HG02943 (cell line): Measurements from ENCODE around the gene MRFAP1.
"Not testable (repeated sequence)": the region's sequence is repeated elsewhere in the genome, so short reads cannot be mapped to it uniquely, and the experiment has no call there.

Experiments used
- ATAC-seq: cut with Tn5 transposase; IDR thresholded peaks from one replicate; pipeline ENCODE4 v1.9.1; 2021; ENCODE audit warnings: mild to moderate bottlenecking, low read depth, moderate library complexity; ENCODE audit not compliant: unreplicated experiment

The MRFAP1 gene

DNA sequence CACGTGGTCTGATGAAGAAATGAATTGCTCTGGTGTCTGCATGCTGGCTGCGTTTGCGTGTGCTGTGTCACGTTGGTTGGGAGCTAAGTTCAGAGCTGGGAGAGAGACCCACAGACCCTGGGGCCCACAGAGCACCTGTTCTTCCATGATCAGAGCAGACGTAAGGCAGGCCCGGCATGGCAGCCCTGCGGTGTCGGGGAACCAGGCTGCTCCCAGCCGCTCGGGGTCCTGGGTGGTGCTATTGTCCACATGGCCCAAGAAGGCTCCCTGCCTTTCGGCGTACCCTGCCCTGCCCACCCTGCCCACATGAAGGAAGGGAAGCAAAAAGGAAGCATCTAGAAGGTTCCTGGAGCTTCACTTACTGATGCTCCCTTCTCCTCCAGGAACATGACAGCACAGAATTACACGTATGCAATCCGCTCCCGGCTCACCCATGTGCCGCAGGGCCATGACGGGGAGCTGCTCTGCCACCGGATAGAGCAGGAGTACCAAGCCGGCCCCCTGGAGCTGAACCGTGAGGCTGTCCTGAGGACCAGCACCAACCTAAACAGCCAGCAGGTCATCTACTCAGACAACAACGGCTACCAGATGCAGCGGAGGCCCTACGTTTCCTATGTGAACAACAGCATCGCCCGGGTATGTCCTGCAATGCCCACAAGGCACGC is 30.9 kb upstream of the MRFAP1 start:
- no peak for ATAC-seq

- ATAC-seq = no peak
Observed at GRCh38 chr4:6610856-6611430, 29.5 kb upstream of the MRFAP1 start.

DNA sequence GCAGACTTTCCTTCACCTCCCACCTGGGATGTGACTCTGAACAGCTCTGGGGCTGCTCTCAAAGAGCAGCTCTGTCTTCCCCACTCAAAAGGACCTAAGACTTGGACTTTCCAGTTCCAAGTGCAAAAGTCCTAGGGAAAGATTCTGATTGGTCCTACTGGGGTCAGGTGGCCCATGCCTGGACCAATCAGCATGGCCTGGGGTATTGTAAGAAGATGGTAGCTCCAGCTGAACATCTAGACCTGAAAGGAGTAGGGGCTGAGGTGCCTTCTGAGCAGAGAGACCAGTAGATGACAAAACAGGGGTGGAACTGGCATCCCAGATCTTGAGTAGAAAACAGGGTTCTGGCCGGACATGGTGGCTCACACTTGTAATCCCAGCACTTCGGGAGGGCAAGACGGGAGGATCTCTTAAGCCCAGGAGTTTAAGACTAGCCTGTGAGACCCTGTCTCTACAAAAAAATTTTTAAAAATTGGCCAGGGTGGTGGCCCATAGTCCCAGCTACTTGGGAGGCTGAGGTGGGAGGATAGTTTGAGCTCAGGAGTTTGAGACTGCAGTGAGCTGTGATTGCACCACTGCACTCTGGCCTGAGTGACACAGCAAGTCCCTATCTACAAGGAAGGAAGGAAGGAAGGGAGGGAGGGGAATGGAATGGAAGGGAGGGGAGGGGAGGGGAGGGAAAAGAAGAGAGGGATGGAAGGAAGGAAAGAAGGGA is 27.4 kb upstream of the MRFAP1 start:
- ATAC-seq = no peak

DNA sequence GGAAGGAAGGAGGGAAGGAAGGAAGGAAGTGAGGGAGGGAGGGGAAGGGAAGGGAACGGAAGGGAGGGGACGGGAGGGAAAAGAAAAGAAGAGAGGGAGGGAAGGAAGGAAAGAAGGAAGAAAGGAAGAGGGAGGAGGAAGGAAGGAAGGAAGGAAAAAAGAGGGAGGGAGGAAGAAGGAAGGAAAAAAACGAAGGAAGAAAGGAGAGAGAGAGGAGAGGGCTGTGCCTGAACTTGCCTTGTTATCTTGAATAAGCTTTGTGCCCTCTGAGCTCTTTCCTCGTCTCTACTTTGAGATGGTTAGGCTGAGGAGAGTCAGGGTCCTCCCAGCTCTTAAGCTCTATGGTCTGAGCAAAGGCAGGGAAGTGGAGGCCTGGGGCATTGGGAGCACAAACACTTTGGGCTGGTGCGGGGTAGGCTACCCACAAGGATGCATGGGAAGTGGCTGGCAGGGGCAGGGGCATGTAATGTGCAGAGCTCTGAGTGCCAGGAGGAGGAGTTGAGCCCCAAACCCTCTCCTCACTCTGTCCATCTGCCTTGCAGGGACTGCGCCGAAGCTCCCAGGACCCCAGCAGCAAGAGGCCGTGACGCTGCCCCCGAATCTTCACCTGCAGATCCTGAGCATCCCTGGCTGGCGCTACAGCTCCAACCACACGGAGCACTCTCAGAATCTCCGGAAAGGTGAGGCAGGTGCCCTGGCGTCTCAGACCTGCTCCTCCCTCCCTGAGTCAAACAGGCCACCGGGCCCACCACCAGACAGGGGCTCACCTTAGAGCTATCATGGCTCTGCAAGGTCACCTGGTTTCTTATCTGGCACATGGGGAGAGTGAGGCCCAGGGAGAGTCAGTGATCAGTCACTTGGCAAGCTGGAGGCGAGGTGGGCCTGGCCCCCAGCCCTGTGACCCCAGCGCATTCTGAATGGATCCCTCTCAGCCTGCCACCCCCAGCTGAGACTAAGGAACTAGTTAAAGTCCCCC is 26.5 kb upstream of the MRFAP1 start:
- no peak for ATAC-seq

DNA sequence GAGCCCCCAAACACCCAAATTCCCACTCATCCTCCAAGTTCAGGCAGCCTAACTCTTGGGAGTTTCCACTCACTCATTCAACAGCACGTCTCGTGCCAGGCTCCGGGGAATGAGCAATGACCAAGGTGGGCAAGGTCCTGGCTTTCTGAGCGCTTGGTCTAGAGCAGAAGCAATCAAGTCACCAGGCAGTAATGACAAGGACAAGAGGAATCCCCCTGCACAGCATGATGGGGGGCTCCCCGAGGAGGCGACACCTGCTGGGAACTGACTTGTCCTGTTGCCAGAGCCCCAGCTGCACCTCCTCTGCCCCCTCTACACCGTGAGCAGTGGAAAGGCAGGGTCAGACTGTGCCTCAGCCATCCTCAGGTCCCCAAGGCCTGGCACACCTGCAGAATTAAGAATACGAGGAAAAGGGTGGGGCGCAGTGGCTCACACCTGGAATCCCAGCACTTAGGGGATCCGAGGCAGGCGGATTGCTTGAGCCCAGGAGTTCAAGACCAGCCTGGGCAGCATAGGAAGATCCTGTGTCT is 25.7 kb upstream of the MRFAP1 start:
- ATAC-seq = no peak

- no peak for ATAC-seq
Observed at GRCh38 chr4:6616087-6616995, 24.1 kb upstream of the MRFAP1 start.

DNA sequence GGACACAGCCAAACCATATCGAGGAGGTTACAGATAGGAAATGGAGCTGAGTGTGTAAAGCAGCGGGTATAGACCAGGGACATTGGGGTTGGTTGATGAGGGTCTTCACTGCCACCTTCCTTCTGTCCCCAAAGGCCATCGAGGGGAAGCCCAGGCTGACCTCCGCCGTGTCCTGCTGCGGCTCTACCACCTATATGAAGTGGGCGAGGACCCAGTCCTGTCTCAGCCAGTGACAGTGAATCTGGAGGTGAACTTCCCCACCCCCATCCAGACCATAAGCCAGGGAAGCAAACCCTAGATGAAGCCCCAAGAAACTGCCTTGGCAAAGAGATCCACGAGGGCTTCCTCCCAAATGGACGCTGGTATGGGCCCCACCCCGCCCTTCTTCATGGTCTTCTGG is 23.2 kb upstream of the MRFAP1 start:
- ATAC-seq = no peak

GRCh38 chr4:6618386-6619115 is 21.9 kb upstream of the MRFAP1 start:
- ATAC-seq = no peak

- no peak for ATAC-seq
Observed at GRCh38 chr4:6619116-6619465, 21.4 kb upstream of the MRFAP1 start.

DNA sequence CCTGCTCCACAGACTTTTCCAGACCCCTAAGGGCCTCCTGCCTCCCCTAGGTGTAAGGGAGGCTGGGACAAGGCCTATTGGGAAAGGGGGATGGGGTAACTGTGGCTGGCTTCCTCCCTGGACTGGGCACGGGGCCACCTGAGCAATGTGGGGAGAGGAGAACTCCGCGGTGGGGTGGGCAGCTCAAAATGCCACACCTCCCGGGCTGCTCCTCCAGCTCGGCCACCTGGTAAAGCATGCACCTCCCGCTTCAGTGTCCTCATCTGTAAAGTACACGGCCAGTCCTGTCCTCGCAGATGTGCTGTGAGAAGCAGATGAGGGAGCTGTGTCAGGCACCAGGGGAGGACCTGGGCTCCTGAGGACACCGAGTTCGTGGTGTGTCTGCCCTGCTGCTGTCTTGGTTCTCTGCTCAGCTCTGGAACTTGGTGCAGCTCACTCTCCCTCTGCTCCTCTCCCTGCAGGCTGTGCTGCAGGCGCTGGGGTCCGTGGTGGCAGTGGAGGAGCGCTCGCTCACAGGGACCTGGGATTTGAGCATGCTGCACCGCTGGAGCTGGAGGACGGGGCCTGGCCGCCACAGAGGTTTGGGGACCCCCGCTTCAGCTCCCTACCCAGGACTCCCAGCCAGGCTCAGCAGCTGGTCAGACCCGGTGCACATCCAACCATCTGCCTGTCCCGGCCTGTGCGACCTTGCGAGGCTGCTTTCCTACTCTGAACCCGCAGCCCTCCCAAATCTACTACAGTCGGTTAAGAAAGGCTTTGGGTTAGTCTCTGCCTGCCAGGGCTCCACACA is 20.8 kb upstream of the MRFAP1 start:
- no peak for ATAC-seq

- ATAC-seq = no peak
Observed at GRCh38 chr4:6620296-6620695, 20.2 kb upstream of the MRFAP1 start.

DNA sequence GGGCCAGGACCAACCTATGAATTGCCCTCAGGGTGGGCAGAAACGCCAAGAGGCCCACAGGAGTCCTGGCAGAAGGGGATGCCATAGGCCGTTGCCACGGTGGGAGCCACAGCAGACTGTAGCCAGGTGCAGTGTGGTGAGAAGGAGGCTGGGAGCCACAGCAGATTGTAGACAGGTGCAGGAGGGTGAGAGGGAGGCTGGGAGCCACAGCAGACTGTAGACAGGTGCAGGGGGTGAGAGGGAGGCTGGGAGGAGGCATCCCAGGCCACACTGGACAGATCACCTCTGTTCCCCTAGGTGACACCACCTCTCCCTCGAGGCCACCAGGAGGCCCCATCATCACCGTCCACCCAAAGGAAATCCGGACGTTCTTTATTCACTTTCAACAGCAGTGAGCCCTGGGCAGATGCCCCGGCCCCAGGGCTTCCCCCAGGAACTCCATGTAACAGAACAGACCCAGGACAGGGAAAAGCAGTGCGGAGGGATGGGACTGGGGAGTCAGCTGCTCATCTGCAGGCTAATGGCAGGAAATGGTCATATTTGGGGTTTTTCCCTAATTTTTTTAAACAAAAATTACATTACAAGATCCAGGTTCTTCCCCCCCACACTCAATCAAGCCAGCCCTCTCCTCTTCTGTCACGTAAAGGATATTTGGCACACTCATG is 19.5 kb upstream of the MRFAP1 start:
- no peak for ATAC-seq

- no peak for ATAC-seq
Observed at GRCh38 chr4:6621556-6621927, 18.9 kb upstream of the MRFAP1 start.

GRCh38 chr4:6622744-6623143 is 17.7 kb upstream of the MRFAP1 start:
- ATAC-seq = no peak

GRCh38 chr4:6625256-6625655 is 15.2 kb upstream of the MRFAP1 start:
- no peak for ATAC-seq

DNA sequence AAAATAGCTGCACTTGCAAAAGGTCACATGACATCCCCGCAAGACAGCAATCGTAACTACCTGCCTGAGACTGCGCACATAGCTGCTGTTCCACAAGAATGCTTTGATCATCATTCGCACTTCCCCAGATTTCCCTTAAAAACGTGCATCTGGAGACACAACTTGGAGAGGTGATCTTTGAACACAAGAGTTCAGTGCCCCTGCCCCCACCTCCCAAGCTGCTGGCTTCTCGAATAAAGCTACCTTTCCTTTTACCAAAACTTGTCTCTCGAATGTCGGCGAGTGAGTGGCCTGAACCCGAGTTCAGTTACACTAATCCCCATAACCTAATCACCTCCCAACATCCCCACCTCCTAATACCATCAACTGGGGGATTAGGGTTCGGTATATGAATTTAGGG is 14.4 kb upstream of the MRFAP1 start:
- no peak for ATAC-seq

GRCh38 chr4:6627832-6628231 is 12.7 kb upstream of the MRFAP1 start:
- no peak for ATAC-seq

DNA sequence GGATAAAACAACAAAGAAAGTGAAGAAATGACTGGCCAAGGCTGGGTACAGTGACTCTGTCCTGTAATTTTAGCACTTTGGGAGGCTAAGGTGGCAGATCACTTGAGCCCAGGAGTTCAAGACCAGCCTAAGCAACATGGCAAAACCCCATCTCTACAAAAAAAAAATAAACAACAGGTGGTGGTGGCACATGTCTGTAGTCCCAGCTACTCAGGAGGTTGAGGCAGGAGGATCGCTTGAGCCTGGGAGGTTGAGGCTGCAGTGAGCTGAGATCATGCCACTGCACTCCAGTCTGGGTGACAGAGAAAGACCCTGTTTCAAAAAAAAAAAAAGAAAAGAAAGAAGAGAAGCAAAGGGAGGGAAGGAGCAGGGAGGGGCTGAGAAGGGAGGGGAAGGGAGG is 12.0 kb upstream of the MRFAP1 start:
- not testable (repeated sequence) for ATAC-seq
